Keratinocyte (primary cell): ENCODE results near the gene HLA-DOB.

Experiments
- EZH2 ChIP-seq: IDR thresholded peaks from one replicate; pipeline ENCODE4 v1.6.1; 2012; ENCODE audit warnings: inconsistent platforms, mild to moderate bottlenecking, low read length, moderate library complexity
- TF ChIP-seq, protein P1 (sequence below), 3 experiments: IDR thresholded peaks in 1 of 3; conservative IDR thresholded peaks in 1 of 3; optimal IDR thresholded peaks in 1 of 3; 2 replicates in 2 of 3; 3 replicates in 1 of 3; pipeline versions ENCODE3 to v1.5.1; 2011; ENCODE audit warnings: low read length in 3 of 3, mild to moderate bottlenecking in 3 of 3, moderate library complexity in 2 of 3, control low read depth in 1 of 3, inconsistent platforms in 1 of 3; ENCODE audit not compliant: insufficient read depth in 2 of 3; ENCODE audit errors: extremely low read depth in 1 of 3

- TF ChIP-seq, protein P1, sequence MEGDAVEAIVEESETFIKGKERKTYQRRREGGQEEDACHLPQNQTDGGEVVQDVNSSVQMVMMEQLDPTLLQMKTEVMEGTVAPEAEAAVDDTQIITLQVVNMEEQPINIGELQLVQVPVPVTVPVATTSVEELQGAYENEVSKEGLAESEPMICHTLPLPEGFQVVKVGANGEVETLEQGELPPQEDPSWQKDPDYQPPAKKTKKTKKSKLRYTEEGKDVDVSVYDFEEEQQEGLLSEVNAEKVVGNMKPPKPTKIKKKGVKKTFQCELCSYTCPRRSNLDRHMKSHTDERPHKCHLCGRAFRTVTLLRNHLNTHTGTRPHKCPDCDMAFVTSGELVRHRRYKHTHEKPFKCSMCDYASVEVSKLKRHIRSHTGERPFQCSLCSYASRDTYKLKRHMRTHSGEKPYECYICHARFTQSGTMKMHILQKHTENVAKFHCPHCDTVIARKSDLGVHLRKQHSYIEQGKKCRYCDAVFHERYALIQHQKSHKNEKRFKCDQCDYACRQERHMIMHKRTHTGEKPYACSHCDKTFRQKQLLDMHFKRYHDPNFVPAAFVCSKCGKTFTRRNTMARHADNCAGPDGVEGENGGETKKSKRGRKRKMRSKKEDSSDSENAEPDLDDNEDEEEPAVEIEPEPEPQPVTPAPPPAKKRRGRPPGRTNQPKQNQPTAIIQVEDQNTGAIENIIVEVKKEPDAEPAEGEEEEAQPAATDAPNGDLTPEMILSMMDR (optimal IDR thresholded peaks at IDR 0.05 in 1 of 3, IDR thresholded peaks at IDR 0.05 in 1 of 3, conservative IDR thresholded peaks at IDR 0.05 in 1 of 3; ENCODE audit: extremely low read depth in 1 of 3, insufficient read depth in 2 of 3, low read length in 3 of 3): no peak
- TF ChIP-seq EZH2: no peak
Measured at GRCh38 chr6:32842690-32843089, 25.9 kb upstream of the HLA-DOB start.
